ENCODE measurements around the gene GLRA2.

GLRA2 gene

DNA sequence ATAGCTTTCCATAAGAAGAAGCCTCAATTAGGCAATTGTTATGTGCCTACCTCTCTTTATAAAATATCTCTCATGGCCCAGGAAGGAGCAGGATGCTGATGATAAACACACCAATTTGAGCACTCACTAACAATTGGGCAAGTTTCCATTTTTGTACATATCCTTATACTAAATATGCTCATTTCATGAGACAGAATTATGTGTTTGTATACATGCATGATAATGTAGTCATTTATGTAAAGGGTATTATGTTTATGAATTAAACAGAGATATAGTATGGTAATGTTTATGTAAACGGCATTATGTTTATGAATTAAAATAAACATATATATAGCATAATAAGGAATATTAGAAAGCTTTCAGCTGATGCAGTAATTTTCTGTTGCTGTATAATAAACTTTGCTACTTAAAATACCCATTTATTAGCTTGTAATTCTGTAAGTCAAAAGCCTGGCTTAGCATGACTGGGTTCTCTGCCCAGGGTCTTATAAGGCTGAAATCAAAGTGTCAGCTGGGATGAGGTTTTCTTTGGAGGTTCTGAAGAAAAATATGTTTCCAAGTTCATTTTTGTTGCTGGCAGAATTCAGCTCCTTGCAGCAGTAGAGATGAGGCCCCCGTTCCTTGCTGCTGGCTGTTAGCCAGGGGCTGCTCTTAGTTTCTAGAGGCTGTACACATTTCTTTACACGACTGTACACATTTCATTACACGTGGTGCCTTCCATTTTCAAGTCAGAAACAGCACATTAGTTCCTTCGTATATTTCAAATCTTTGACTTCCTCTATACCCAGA is 89.0 kb downstream of the GLRA2 start:
- H3K18ac ChIP-seq (ENCODE audit: low read depth in 1 of 2, low read length in 2 of 2) = no peak overlapping the region
- no peaks in the 10 kb centered on the region for H3K36me3 ChIP-seq (ENCODE audit: control insufficient read depth in 1 of 2, insufficient read depth in 2 of 2, low read depth in 1 of 2, low read length in 2 of 2)
- H3K4me3 ChIP-seq (ENCODE audit: insufficient read depth in 1 of 2, low read depth in 1 of 2, low read length in 2 of 2) = no peak overlapping the region
- no peak overlapping the region for H4K8ac ChIP-seq (ENCODE audit: low read length)
- H3K27ac ChIP-seq (ENCODE audit: low read length, poor library complexity, severe bottlenecking) = no peak overlapping the region
- H3K23ac ChIP-seq (ENCODE audit: low read length in 2 of 2) = no peak overlapping the region
- no peak overlapping the region for H2BK5ac ChIP-seq (ENCODE audit: low read depth, low read length, poor library complexity, severe bottlenecking)
- H3K4me1 ChIP-seq (ENCODE audit: control insufficient read depth, insufficient read depth, low read depth, low read length) = no peaks in the 10 kb centered on the region
- H4K91ac ChIP-seq (ENCODE audit: low read length) = no peak overlapping the region
- H2BK120ac ChIP-seq (ENCODE audit: low read depth, low read length) = no peak overlapping the region
- no peaks in the 10 kb centered on the region for H3K79me1 ChIP-seq (replicated peaks; ENCODE audit: low read length, poor library complexity, severe bottlenecking)
- no peak for DNase-seq
- H2AK5ac ChIP-seq (ENCODE audit: low read length, severe bottlenecking) = no peak overlapping the region
- no peak overlapping the region for H3K9ac ChIP-seq (ENCODE audit: low read length)
- H3K27me3 ChIP-seq (ENCODE audit: control insufficient read depth in 1 of 2, insufficient read depth in 1 of 2, low read length in 2 of 2) = no peaks in the 10 kb centered on the region
- no peak overlapping the region for H3K4ac ChIP-seq (ENCODE audit: low read depth in 1 of 2, low read length in 2 of 2)
- WGBS = 58% methylated on average over 3 of the region's 5 CpGs
- no peak overlapping the region for H2AFZ ChIP-seq (ENCODE audit: low read depth, low read length)
- no peaks in the 10 kb centered on the region for H3K9me3 ChIP-seq (ENCODE audit: control insufficient read depth, low read length)
- no peak overlapping the region for H2BK12ac ChIP-seq (ENCODE audit: low read length in 2 of 2)
- no peak overlapping the region for H2BK15ac ChIP-seq (ENCODE audit: low read depth, poor library complexity, severe bottlenecking)
- H3K4me2 ChIP-seq (ENCODE audit: low read length, poor library complexity, severe bottlenecking) = no peak overlapping the region
- no peak overlapping the region for H3K14ac ChIP-seq (ENCODE audit: low read length in 2 of 2)

DNA sequence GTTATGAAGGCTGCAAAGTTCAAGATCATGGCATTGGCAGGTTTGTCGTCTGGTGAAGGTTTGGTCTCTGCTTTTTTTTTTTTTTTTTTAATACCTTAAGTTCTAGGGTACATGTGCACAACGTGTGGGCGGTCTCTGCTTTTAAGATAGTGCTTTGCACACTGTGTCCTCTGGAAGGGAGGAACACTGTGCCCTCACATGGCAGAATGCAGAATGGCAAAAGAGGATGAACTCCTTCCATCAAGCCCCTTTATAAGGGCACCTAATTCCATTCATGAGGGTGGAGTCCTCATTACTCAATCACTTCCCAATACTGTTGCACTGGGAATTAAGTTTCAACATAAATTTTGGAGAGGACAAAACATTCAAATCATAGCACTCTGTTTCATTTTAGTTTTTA is 101.4 kb downstream of the GLRA2 start:
- WGBS = no CpG with 5 or more reads among the region's 3 CpGs
- H3K4me1 ChIP-seq (ENCODE audit: control insufficient read depth, insufficient read depth, low read depth, low read length) = no peaks in the 10 kb centered on the region
- no peak overlapping the region for H3K14ac ChIP-seq (ENCODE audit: low read length in 2 of 2)
- no peak overlapping the region for H2BK5ac ChIP-seq (ENCODE audit: low read depth, low read length, poor library complexity, severe bottlenecking)
- H2BK12ac ChIP-seq (ENCODE audit: low read length in 2 of 2) = no peak overlapping the region
- H4K91ac ChIP-seq (ENCODE audit: low read length) = no peak overlapping the region
- H2AFZ ChIP-seq (ENCODE audit: low read depth, low read length) = no peak overlapping the region
- no peak overlapping the region for H3K4me3 ChIP-seq (ENCODE audit: insufficient read depth in 1 of 2, low read depth in 1 of 2, low read length in 2 of 2)
- H3K36me3 ChIP-seq (ENCODE audit: control insufficient read depth in 1 of 2, insufficient read depth in 2 of 2, low read depth in 1 of 2, low read length in 2 of 2) = no peaks in the 10 kb centered on the region
- no peaks in the 10 kb centered on the region for H3K9me3 ChIP-seq (ENCODE audit: control insufficient read depth, low read length)
- no peak overlapping the region for H3K4ac ChIP-seq (ENCODE audit: low read depth in 1 of 2, low read length in 2 of 2)
- H3K79me1 ChIP-seq (replicated peaks; ENCODE audit: low read length, poor library complexity, severe bottlenecking) = no peaks in the 10 kb centered on the region
- no peak overlapping the region for H3K9ac ChIP-seq (ENCODE audit: low read length)
- H4K8ac ChIP-seq (ENCODE audit: low read length) = no peak overlapping the region
- no peaks in the 10 kb centered on the region for H3K27me3 ChIP-seq (ENCODE audit: control insufficient read depth in 1 of 2, insufficient read depth in 1 of 2, low read length in 2 of 2)
- H3K27ac ChIP-seq (ENCODE audit: low read length, poor library complexity, severe bottlenecking) = no peak overlapping the region
- no peak overlapping the region for H3K4me2 ChIP-seq (ENCODE audit: low read length, poor library complexity, severe bottlenecking)
- no peak overlapping the region for H2AK5ac ChIP-seq (ENCODE audit: low read length, severe bottlenecking)
- no peak overlapping the region for H3K18ac ChIP-seq (ENCODE audit: low read depth in 1 of 2, low read length in 2 of 2)
- H2BK15ac ChIP-seq (ENCODE audit: low read depth, poor library complexity, severe bottlenecking) = no peak overlapping the region
- no peak overlapping the region for H3K23ac ChIP-seq (ENCODE audit: low read length in 2 of 2)
- DNase-seq = no peak
- H2BK120ac ChIP-seq (ENCODE audit: low read depth, low read length) = no peak overlapping the region

DNA sequence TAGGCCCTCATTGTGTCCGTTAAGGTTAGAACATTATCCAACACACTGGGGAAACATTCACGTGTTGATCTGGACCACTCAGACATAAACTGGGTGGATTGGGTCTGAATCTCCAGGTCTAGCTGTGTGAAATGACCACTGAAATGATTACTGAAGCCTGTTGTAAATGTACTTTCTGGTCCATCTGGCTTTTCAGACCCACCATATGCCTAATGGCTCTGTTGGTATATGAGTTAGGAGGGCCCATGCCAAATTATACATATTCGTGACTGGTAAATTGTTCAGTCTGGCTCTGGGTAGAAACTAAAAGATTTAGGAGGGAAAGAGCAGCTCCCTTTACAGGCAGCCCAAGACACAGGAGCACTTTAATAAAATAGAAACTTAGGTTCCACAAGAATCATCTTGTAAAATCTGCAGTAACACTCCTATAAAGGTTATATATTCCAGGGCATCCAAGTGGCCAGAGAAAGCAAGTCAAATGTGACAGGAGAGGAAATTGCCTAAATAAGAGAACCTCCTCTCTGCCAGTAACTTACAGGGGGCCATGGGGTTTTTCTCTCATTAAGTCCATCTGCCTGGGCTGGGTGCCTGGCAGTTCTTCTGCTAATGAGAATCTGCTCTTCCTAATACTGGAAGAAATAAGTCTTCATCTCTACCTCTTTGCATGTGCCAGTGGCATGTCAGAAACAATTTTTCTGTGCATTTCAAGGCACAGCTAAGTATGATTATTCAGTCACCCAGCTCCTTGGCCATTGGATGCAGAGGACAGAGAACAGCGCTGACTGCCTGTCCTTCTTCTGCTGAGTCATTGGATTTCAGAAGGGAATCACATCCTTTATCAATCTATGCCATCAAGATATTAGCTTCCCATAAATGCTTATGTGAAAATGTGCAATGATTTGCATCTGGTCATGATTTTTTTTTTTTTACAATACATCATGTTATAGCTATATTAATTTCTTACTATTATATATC is 112.6 kb downstream of the GLRA2 start:
- Histone ChIP-seq H3K4ac (ENCODE audit: low read depth in 1 of 2, low read length in 2 of 2) (no peak overlapping the region), H3K4me2 (ENCODE audit: low read length, poor library complexity, severe bottlenecking) (no peak overlapping the region), H3K27me3 (ENCODE audit: control insufficient read depth in 1 of 2, insufficient read depth in 1 of 2, low read length in 2 of 2) (no peaks in the 10 kb centered on the region), H2AK5ac (ENCODE audit: low read length, severe bottlenecking) (no peak overlapping the region), H3K27ac (ENCODE audit: low read length, poor library complexity, severe bottlenecking) (no peak overlapping the region), H3K18ac (ENCODE audit: low read depth in 1 of 2, low read length in 2 of 2) (no peak overlapping the region), H3K79me1 (replicated peaks; ENCODE audit: low read length, poor library complexity, severe bottlenecking) (no peaks in the 10 kb centered on the region), H3K9ac (ENCODE audit: low read length) (no peak overlapping the region), H2BK12ac (ENCODE audit: low read length in 2 of 2) (no peak overlapping the region), H3K4me1 (ENCODE audit: control insufficient read depth, insufficient read depth, low read depth, low read length) (no peaks in the 10 kb centered on the region), H3K4me3 (ENCODE audit: insufficient read depth in 1 of 2, low read depth in 1 of 2, low read length in 2 of 2) (no peak overlapping the region), H4K91ac (ENCODE audit: low read length) (no peak overlapping the region), H3K36me3 (ENCODE audit: control insufficient read depth in 1 of 2, insufficient read depth in 2 of 2, low read depth in 1 of 2, low read length in 2 of 2) (no peaks in the 10 kb centered on the region), H2BK120ac (ENCODE audit: low read depth, low read length) (no peak overlapping the region), H4K8ac (ENCODE audit: low read length) (no peak overlapping the region), H3K14ac (ENCODE audit: low read length in 2 of 2) (no peak overlapping the region), H3K9me3 (ENCODE audit: control insufficient read depth, low read length) (no peaks in the 10 kb centered on the region), H2AFZ (ENCODE audit: low read depth, low read length) (no peak overlapping the region), H2BK5ac (ENCODE audit: low read depth, low read length, poor library complexity, severe bottlenecking) (no peak overlapping the region), H3K23ac (ENCODE audit: low read length in 2 of 2) (no peak overlapping the region), H2BK15ac (ENCODE audit: low read depth, poor library complexity, severe bottlenecking) (no peak overlapping the region)
- 86% methylated on average over 2 of the region's 4 CpGs for WGBS
- no peak for DNase-seq

DNA sequence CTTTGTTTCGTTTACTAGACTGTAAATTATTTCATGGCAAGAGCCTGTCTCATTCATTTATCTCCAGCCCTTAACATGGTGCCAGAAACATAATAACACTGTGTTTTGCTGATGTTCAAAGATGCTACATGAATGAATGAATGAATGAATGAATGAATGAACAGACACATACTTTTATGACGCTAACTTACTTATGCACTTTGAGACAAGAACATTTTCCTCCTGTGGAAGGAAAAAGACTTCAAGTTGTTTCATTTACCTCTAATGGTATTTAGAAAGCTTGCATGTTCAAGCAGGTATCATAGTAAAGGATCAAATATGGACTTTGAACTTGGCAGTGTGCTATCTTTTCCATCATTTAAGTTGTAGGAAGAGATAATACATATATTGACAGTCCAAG is 131.6 kb downstream of the GLRA2 start:
- Histone ChIP-seq H3K4me3 (ENCODE audit: insufficient read depth in 1 of 2, low read depth in 1 of 2, low read length in 2 of 2) (no peak overlapping the region), H2BK15ac (ENCODE audit: low read depth, poor library complexity, severe bottlenecking) (no peak overlapping the region), H4K8ac (ENCODE audit: low read length) (no peak overlapping the region), H3K9me3 (ENCODE audit: control insufficient read depth, low read length) (no peaks in the 10 kb centered on the region), H2BK120ac (ENCODE audit: low read depth, low read length) (no peak overlapping the region), H3K27me3 (ENCODE audit: control insufficient read depth in 1 of 2, insufficient read depth in 1 of 2, low read length in 2 of 2) (no peaks in the 10 kb centered on the region), H3K14ac (ENCODE audit: low read length in 2 of 2) (no peak overlapping the region), H3K79me1 (replicated peaks; ENCODE audit: low read length, poor library complexity, severe bottlenecking) (no peaks in the 10 kb centered on the region), H3K4me2 (ENCODE audit: low read length, poor library complexity, severe bottlenecking) (no peak overlapping the region), H3K4me1 (ENCODE audit: control insufficient read depth, insufficient read depth, low read depth, low read length) (no peaks in the 10 kb centered on the region), H3K18ac (ENCODE audit: low read depth in 1 of 2, low read length in 2 of 2) (no peak overlapping the region), H3K23ac (ENCODE audit: low read length in 2 of 2) (no peak overlapping the region), H3K4ac (ENCODE audit: low read depth in 1 of 2, low read length in 2 of 2) (no peak overlapping the region), H3K36me3 (ENCODE audit: control insufficient read depth in 1 of 2, insufficient read depth in 2 of 2, low read depth in 1 of 2, low read length in 2 of 2) (no peaks in the 10 kb centered on the region), H3K9ac (ENCODE audit: low read length) (no peak overlapping the region), H2BK12ac (ENCODE audit: low read length in 2 of 2) (no peak overlapping the region), H3K27ac (ENCODE audit: low read length, poor library complexity, severe bottlenecking) (no peak overlapping the region), H4K91ac (ENCODE audit: low read length) (no peak overlapping the region), H2BK5ac (ENCODE audit: low read depth, low read length, poor library complexity, severe bottlenecking) (no peak overlapping the region), H2AFZ (ENCODE audit: low read depth, low read length) (no peak overlapping the region), H2AK5ac (ENCODE audit: low read length, severe bottlenecking) (no peak overlapping the region)
- no peak for DNase-seq
- no CpG with 5 or more reads among the region's 2 CpGs for WGBS
